GM12878 (cell line): ENCODE measurements around the gene COG1. TPM values are rescaled to one million over a fixed set of nuclear protein-coding genes. Genes with fewer than 3 reads are reported as not detected.
A peak's percentile ranks its signal among the peaks of the same experiment; 100 is the strongest.

Experiments
- ATAC-seq: fragments of 200-7000 bp; cut with Tn5 transposase; 3 replicates; pipeline ENCODE4 v1.9.1; 2020; ENCODE audit warnings: mild to moderate bottlenecking, moderate library complexity
- BruUV-seq: library from RNA; stranded (reverse); fragments of 400-500 nt; replicated peaks from 2 replicates; lab custom pipeline; 2021; lab: Mats Ljungman, UMichigan
- CTCF ChIA-PET: fragments of 300-600 bp; sonication (Branson Sonifier 250); formaldehyde crosslinking; extraction: SDS; loops from one replicate; lab custom pipeline; 2021; ENCODE audit warnings: inconsistent platforms; lab: Yijun Ruan, JAX
- POLR2A ChIA-PET: fragments of 350-600 bp; formaldehyde crosslinking; extraction: SDS; loops from one replicate; lab custom pipeline; 2021; ENCODE audit warnings: inconsistent platforms; lab: Charles Lee
- RAD21 ChIA-PET: fragments of 300-600 bp; sonication (Branson Sonifier 250); formaldehyde crosslinking; loops from one replicate; lab custom pipeline; 2023; ENCODE audit warnings: antibody characterized with exemption; ENCODE audit not compliant: unreplicated experiment; lab: Charles Lee
- SMC1A ChIA-PET: fragments of 300-600 bp; sonication (Branson Sonifier 250); formaldehyde crosslinking; loops from one replicate; lab custom pipeline; 2023; ENCODE audit not compliant: unreplicated experiment, uncharacterized antibody; lab: Charles Lee
- DNase-seq: peaks from one replicate; pipeline ENCODE4 v3.0.0-alpha.2; 2011; ENCODE audit warnings: low read depth, low spot score
- FAIRE-seq: peaks from 3 replicates; lab custom pipeline; 2011; peaks lifted over from hg19 to GRCh38; lab: Jason Lieb, UNC
- H2AFZ ChIP-seq: 2 replicates; pipeline ENCODE4 v1.6.0; 2011; ENCODE audit warnings: low read depth, low read length, control low read depth; ENCODE audit not compliant: control insufficient read depth
- H3K27ac ChIP-seq: 2 replicates; pipeline ENCODE4 v1.5.1; 2011; ENCODE audit warnings: control low read depth; ENCODE audit not compliant: control insufficient read depth, insufficient read depth
- H3K27me3 ChIP-seq, 2 experiments: replicated peaks in 1 of 2; 2 replicates each; pipeline versions ENCODE4 v1.6.0 to v1.6.1; 2011; ENCODE audit warnings: low read length in 1 of 2; ENCODE audit not compliant: control insufficient read depth in 2 of 2, insufficient read depth in 2 of 2
- H3K36me3 ChIP-seq, 2 experiments: 2 replicates each; pipeline ENCODE4 v1.5.1; 2011; ENCODE audit warnings: low read length in 1 of 2; ENCODE audit not compliant: control insufficient read depth in 2 of 2, insufficient read depth in 2 of 2
- H3K4me1 ChIP-seq: 2 replicates; pipeline ENCODE4 v1.6.1; 2011; ENCODE audit warnings: mild to moderate bottlenecking, low read length, moderate library complexity, mixed read lengths; ENCODE audit not compliant: control insufficient read depth, insufficient read depth
- H3K4me2 ChIP-seq: 2 replicates; pipeline ENCODE4 v1.6.0; 2011; ENCODE audit warnings: control low read depth; ENCODE audit not compliant: control insufficient read depth, insufficient read depth
- H3K4me3 ChIP-seq: fragments of 200-600 bp; sonication (generic); 2 replicates; pipeline ENCODE4 v1.5.1; 2016
- H3K79me2 ChIP-seq: 2 replicates; pipeline ENCODE4 v1.6.0; 2011; ENCODE audit warnings: low read length; ENCODE audit not compliant: control insufficient read depth, insufficient read depth
- H3K9ac ChIP-seq: 2 replicates; pipeline ENCODE4 v1.8.0; 2011; ENCODE audit warnings: low read length, control low read depth, mixed read lengths; ENCODE audit not compliant: control insufficient read depth, insufficient read depth
- H3K9me3 ChIP-seq: replicated peaks from 3 replicates; pipeline ENCODE4 v1.5.1; 2011; ENCODE audit warnings: mild to moderate bottlenecking, low read length; ENCODE audit not compliant: control insufficient read depth, insufficient read depth
- H4K20me1 ChIP-seq: 2 replicates; pipeline ENCODE4 v1.6.0; 2011; ENCODE audit not compliant: control insufficient read depth, insufficient read depth
- CBX5 ChIP-seq: sonication (generic); IDR thresholded peaks from 2 replicates; pipeline ENCODE4 v1.6.1; 2016; ENCODE audit warnings: low read depth, moderate library complexity, mild to moderate bottlenecking, inconsistent platforms
- POLR2A ChIP-seq: IDR thresholded peaks from 2 replicates; pipeline ENCODE4 v1.6.1; 2011; ENCODE audit warnings: low read depth, mild to moderate bottlenecking, low read length
- ZNF217 ChIP-seq: fragments of 450-650 bp; IDR thresholded peaks from 2 replicates; pipeline ENCODE4 v1.6.1; 2017; ENCODE audit warnings: antibody characterized with exemption, mild to moderate bottlenecking
- ZSCAN29 ChIP-seq: fragments of 450-650 bp; IDR thresholded peaks from 2 replicates; pipeline ENCODE4 v1.6.1; 2017; ENCODE audit warnings: mild to moderate bottlenecking, moderate library complexity
- WGBS: methylation state at CpG from one replicate; pipeline ENCODE4 v1.1.6; 2016; ENCODE audit warnings: low lambda C conversion rate; ENCODE audit not compliant: insufficient replicate concordance, insufficient coverage; ENCODE audit errors: missing lambda C conversion rate; 5-methylcytosine and 5-hydroxymethylcytosine counted together
- in situ Hi-C: fragments of 300-500 bp; cut with MboI; formaldehyde crosslinking; loops from 9 replicates; pipeline ENCODE4 v1.14.3; 2018; ENCODE audit warnings: mixed read lengths
- intact Hi-C: fragments of 100-400 bp; cut with micrococcal nuclease; formaldehyde crosslinking; loops from one replicate; pipeline ENCODE4 v1.14.2; 2022; ENCODE audit not compliant: unreplicated experiment
- polyA plus RNA-seq, 11 experiments: library from polyadenylated mRNA; depleted of rRNA in 4 of 11; unstranded in 6 of 11; stranded (reverse) in 5 of 11; fragments of >200 nt; fragmentation: Nextera tagmentation in 4 of 11; fragmentation: Illumina TruSeq in 1 of 11; extraction: Ambion mirVana in 4 of 11; extraction: Trizol in 1 of 11; gene quantifications; 1 replicate in 1 of 11; 2 replicates in 10 of 11; pipeline versions ENCODE4 v1.2.1 to v1.2.3, GENCODE V29; 2011 to 2016; ENCODE audit warnings: inconsistent platforms in 2 of 11, missing spikeins in 2 of 11, low read depth in 1 of 11
- total RNA-seq, 4 experiments: library from RNA; depleted of rRNA in 3 of 4; stranded (reverse); fragments of >200 nt in 3 of 4; fragmentation: Illumina TruSeq in 1 of 4; extraction: Trizol in 1 of 4; gene quantifications; 2 replicates each; pipeline versions ENCODE4 v1.2.1 to v1.2.3, GENCODE V29; 2013 to 2021
- TF ChIP-seq, protein P1 (sequence below), 3 experiments: IDR thresholded peaks in 2 of 3; conservative IDR thresholded peaks in 1 of 3; 2 replicates each; pipeline ENCODE4 v1.5.1; 2011; ENCODE audit warnings: low read depth in 3 of 3, low read length in 3 of 3, mild to moderate bottlenecking in 3 of 3, control low read depth in 2 of 3, moderate library complexity in 2 of 3, inconsistent platforms in 1 of 3, mixed read lengths in 1 of 3; ENCODE audit not compliant: control insufficient read depth in 2 of 3, insufficient read depth in 1 of 3; ENCODE audit errors: extremely low read depth in 1 of 3
- TF ChIP-seq, protein P2 (sequence below): fragments of 450-650 bp; IDR thresholded peaks from 2 replicates; pipeline ENCODE4 v1.6.1; 2018; ENCODE audit warnings: mild to moderate bottlenecking, low read depth, moderate library complexity; ENCODE audit not compliant: partially characterized antibody

The COG1 gene
- total and polyA plus RNA-seq, 10 of the 15 experiments (the other 5 are each of a cell fraction or from before 2014, with no cell fraction given): 10.5 to 24.1 (median 18.1) TPM

DNA sequence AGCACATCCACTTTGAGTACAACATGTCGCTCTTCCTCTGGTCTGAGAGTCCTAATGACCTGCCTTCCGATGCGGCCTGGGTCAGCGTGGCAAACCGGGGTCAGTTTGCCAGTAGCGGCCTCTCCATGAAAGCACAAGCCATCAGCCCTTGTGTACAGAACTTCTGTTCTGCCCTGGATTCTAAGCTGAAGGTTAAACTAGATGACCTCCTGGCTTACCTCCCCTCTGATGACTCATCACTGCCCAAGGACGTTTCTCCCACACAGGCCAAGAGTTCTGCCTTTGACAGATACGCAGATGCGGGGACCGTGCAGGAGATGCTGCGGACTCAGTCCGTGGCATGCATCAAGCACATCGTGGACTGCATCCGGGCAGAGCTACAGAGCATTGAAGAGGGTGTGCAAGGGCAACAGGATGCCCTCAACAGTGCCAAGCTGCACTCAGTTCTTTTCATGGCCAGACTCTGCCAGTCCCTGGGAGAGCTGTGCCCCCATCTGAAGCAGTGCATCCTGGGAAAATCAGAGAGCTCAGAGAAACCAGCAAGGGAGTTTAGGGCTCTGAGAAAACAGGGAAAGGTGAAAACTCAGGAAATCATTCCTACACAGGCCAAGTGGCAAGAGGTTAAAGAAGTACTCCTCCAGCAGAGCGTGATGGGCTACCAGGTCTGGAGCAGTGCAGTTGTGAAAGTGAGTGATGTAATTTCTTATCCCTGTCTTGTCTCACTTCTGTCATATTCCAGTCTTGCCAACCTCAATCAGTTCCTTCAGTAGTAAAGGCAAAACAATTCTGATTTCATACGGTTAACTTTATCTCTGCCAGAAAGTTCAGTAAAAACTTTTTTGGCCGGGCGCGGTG lies 8.6 kb downstream of the COG1 start:
- H3K27ac ChIP-seq: no peak overlapping the region
- DNase-seq: no peak
- ATAC-seq: no peak
- H3K9ac ChIP-seq: no peak overlapping the region
- no TSS peak for BruUV-seq
- WGBS: 90% methylated on average over 19 of the region's 19 CpGs
- ChIA-PET RAD21 (interaction anchor here (0.9 to 3.2 kb wide), 3 partner anchors 10 to 170 kb away, joined by 3 to 21 read pairs (median 4); no protein-coding TSS in a partner anchor), CTCF (interaction anchor here (0.9 to 4.7 kb wide), 3 partner anchors 10 to 645 kb away, joined by 3 to 20 read pairs (median 19); partner anchors contain the start of gene COG1), POLR2A (interaction anchor here (1.4 kb wide), 1 partner anchor 9 kb away, joined by 3 read pairs; the partner anchor contains the start of gene COG1), SMC1A (interaction anchor here (2.1 to 2.8 kb wide), 2 partner anchors 27 to 31 kb away, joined by 9 to 11 read pairs; a partner anchor contains a TSS)
- FAIRE-seq: no peak
- H3K9me3 ChIP-seq: no peaks in the 10 kb centered on the region
- no peak overlapping the region for H3K4me3 ChIP-seq
- intact Hi-C loops: no loop called here
- no peaks in the 10 kb centered on the region for H3K27me3 ChIP-seq
- no peak overlapping the region for H2AFZ ChIP-seq
- in situ Hi-C loops: no loop called here
- H4K20me1 ChIP-seq: no peaks in the 10 kb centered on the region; the same call in 1 of the 2 replicates
- no peak overlapping the region for H3K4me2 ChIP-seq
- H3K79me2 ChIP-seq: no peaks in the 10 kb centered on the region
- H3K4me1 ChIP-seq: no peaks in the 10 kb centered on the region
- no peak for TF ChIP-seq CBX5
- TF ChIP-seq ZNF217: no peak
- TF ChIP-seq, protein P1, sequence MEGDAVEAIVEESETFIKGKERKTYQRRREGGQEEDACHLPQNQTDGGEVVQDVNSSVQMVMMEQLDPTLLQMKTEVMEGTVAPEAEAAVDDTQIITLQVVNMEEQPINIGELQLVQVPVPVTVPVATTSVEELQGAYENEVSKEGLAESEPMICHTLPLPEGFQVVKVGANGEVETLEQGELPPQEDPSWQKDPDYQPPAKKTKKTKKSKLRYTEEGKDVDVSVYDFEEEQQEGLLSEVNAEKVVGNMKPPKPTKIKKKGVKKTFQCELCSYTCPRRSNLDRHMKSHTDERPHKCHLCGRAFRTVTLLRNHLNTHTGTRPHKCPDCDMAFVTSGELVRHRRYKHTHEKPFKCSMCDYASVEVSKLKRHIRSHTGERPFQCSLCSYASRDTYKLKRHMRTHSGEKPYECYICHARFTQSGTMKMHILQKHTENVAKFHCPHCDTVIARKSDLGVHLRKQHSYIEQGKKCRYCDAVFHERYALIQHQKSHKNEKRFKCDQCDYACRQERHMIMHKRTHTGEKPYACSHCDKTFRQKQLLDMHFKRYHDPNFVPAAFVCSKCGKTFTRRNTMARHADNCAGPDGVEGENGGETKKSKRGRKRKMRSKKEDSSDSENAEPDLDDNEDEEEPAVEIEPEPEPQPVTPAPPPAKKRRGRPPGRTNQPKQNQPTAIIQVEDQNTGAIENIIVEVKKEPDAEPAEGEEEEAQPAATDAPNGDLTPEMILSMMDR (IDR thresholded peaks at IDR 0.05 in 2 of 3, conservative IDR thresholded peaks at IDR 0.05 in 1 of 3; ENCODE audit: control insufficient read depth in 2 of 3, extremely low read depth in 1 of 3, insufficient read depth in 1 of 3, low read depth in 3 of 3, low read length in 3 of 3): no peak
- no peak for TF ChIP-seq ZSCAN29
- TF ChIP-seq, protein P2, sequence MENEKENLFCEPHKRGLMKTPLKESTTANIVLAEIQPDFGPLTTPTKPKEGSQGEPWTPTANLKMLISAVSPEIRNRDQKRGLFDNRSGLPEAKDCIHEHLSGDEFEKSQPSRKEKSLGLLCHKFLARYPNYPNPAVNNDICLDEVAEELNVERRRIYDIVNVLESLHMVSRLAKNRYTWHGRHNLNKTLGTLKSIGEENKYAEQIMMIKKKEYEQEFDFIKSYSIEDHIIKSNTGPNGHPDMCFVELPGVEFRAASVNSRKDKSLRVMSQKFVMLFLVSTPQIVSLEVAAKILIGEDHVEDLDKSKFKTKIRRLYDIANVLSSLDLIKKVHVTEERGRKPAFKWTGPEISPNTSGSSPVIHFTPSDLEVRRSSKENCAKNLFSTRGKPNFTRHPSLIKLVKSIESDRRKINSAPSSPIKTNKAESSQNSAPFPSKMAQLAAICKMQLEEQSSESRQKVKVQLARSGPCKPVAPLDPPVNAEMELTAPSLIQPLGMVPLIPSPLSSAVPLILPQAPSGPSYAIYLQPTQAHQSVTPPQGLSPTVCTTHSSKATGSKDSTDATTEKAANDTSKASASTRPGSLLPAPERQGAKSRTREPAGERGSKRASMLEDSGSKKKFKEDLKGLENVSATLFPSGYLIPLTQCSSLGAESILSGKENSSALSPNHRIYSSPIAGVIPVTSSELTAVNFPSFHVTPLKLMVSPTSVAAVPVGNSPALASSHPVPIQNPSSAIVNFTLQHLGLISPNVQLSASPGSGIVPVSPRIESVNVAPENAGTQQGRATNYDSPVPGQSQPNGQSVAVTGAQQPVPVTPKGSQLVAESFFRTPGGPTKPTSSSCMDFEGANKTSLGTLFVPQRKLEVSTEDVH: no peak
- peak; percentile 26; the same call in 1 of the 2 replicates for TF ChIP-seq POLR2A
- peaks cover 24 to 37% of the 10 kb centered on the region in 2 experiments for H3K36me3 ChIP-seq
